ENCODE data around the gene USP48.
"Not testable (repeated sequence)": the region's sequence is repeated elsewhere in the genome, so short reads cannot be mapped to it uniquely, and the experiment has no call there.

The USP48 gene

DNA sequence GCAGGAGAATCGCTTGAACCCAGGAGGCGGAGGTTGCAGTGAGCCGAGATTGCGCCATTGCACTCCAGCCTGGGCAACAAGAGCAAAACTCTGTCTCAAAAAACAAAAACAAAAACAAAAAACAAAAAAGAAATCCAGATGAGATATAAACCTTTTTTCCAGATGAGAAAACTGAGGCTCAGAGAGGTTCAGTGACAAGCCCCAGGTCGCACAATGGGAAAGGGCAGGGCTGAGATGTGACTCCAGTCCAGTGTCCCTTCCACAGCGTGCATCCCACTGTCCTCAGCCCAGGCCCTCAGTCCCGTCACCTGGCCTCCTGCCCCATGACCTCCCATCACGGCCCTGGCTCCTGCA, 151.4 kb downstream of the USP48 start:
- DNase-seq: peak in 1 of 10 donors; percentile 71
- intact Hi-C loops (cut with DNase I): not testable (repeated sequence)

DNA sequence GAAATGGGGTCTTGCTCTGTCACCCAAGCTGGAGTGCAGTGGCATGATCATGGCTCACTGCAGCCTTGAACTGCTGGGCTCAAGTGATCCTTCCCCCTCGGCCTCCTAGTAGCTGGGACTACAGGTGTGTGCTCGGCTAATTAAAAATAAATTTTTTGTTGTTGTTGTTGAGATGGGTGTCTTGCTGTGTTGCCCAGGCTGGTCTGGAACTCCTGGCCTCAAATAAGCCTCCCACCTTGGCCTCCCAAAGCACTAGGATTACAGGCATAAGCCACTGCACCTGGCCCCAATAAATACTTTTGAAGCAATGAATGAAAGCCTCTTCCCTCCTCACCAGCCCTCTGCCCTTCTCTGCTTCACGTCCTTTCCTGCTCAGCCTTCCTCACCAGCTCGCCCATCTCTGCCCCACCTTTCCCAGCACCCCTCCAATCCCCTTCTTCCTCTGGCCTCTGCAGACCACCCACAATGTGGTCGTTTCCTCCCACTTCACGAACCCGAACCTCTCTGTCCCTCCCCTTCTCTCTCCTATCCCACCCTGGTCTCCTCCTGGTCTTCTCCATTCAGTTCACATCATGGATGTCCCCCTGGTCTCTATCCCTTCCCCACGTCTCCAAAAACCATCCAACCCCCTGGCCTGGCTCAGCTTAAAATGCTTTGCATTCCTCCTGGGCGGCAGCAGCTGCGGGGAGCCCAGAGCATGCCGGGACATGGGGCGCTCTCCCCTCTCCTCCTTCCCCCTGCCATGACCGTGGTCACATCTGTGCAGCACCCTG, 152.2 kb downstream of the USP48 start:
- intact Hi-C loops (cut with DNase I): no loop called here
- DNase-seq: peak in 1 of 10 donors; percentile 48

DNA sequence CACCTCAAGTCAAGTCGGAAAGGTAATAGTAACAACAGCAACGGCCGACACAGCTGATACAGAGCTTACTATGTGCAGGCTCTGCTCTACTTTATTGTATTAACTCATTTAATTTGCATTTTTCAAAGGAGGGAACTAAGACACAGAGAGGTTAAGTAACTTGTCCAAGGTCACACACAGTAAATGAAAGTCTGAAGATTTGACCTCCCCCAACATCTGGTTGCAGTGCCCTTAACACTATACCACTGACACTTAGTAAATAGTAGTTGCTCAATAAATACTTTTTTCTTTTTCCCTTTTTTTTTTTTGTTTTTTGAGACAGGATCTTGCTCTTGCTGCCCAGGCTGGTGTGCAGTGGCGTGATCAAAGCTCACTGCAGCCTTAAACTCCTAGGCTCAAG, 153.0 kb downstream of the USP48 start:
- intact Hi-C loops (cut with DNase I): no loop called here
- no peak for DNase-seq

DNA sequence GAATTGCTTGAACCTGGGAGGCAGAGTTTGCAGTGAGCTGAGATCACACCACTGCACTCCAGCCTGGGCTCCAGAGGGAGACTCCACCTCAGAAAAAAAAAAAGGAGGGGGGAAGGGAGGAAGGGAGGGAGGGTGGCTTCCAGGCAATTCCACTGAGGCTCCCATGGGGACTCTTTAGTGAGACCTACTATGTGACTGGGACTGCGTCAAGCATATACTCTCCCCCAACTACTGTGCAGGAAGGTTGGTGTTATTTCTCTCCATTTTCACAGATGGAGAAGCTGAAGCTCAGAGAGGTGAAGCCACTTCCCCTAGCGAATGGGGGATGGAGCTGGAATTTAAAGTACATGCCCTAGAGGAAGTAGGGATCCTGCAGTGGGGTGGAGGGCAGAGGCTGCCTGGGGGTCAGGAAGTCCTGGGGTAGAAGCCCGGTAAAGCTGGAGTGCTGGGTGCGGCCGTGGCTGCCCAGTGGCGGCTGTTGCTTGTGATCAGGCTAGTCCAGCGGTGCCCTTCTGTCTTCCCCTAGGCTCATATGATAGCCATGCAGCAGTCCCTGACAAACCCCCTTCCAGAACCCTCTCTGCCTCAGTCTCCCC, 154.1 kb downstream of the USP48 start:
- intact Hi-C loops (cut with DNase I): no loop called here
- peak in 1 of 10 donors; percentile 64 for DNase-seq

All from posterior cingulate gyrus (tissue), 11 donors.